Gastrocnemius medialis (tissue), 4 donors: ENCODE measurements around the gene SELENOT.

Experiments
- POLR2A ChIP-seq, 2 donors: fragments of 450-650 bp; IDR thresholded peaks; one replicate each; pipeline ENCODE4 v1.6.1; 2017; ENCODE audit warnings: antibody characterized with exemption in 2 of 2, mild to moderate bottlenecking in 2 of 2, moderate library complexity in 2 of 2
- TF ChIP-seq, protein P1 (sequence below), 5 experiments: fragments of 450-650 bp in 3 of 5; fragments of 200-600 bp in 2 of 5; sonication (generic) in 2 of 5; IDR thresholded peaks in 4 of 5; conservative IDR thresholded peaks in 1 of 5; 1 replicate in 4 of 5; 2 replicates in 1 of 5; pipeline ENCODE4 v1.5.1; 2016 to 2019; ENCODE audit warnings: antibody characterized with exemption in 5 of 5, mild to moderate bottlenecking in 3 of 5, moderate library complexity in 3 of 5

- TF ChIP-seq, protein P1, sequence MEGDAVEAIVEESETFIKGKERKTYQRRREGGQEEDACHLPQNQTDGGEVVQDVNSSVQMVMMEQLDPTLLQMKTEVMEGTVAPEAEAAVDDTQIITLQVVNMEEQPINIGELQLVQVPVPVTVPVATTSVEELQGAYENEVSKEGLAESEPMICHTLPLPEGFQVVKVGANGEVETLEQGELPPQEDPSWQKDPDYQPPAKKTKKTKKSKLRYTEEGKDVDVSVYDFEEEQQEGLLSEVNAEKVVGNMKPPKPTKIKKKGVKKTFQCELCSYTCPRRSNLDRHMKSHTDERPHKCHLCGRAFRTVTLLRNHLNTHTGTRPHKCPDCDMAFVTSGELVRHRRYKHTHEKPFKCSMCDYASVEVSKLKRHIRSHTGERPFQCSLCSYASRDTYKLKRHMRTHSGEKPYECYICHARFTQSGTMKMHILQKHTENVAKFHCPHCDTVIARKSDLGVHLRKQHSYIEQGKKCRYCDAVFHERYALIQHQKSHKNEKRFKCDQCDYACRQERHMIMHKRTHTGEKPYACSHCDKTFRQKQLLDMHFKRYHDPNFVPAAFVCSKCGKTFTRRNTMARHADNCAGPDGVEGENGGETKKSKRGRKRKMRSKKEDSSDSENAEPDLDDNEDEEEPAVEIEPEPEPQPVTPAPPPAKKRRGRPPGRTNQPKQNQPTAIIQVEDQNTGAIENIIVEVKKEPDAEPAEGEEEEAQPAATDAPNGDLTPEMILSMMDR (IDR thresholded peaks at IDR 0.05 in 4 of 5, conservative IDR thresholded peaks at IDR 0.05 in 1 of 5) = no peak
- no peak for TF ChIP-seq POLR2A (IDR thresholded peaks at IDR 0.05)
These were observed 13.4 kb upstream of the SELENOT start for GRCh38 chr3:150589759-150590158.
